Esophagus muscularis mucosa (tissue), 4 donors: Measurements from ENCODE around the gene RYR2.

ENCODE experiments used
- EP300 ChIP-seq: sonication (generic); formaldehyde crosslinking; IDR thresholded peaks from one replicate; pipeline ENCODE4 v1.6.1; 2017; ENCODE audit warnings: antibody characterized with exemption
- POLR2A ChIP-seq: fragments of 450-650 bp; IDR thresholded peaks from one replicate; pipeline ENCODE4 v1.6.1; 2017; ENCODE audit warnings: antibody characterized with exemption, moderate library complexity, mild to moderate bottlenecking, low read depth
- POLR2AphosphoS5 ChIP-seq, 2 donors: sonication (generic); formaldehyde crosslinking; IDR thresholded peaks; one replicate each; pipeline ENCODE4 v1.6.1; 2017; ENCODE audit warnings: antibody characterized with exemption in 2 of 2
- TF ChIP-seq, protein P1 (sequence below), 3 experiments: fragments of 200-600 bp in 2 of 3; fragments of 450-650 bp in 1 of 3; sonication (generic) in 2 of 3; IDR thresholded peaks; one replicate each; pipeline ENCODE4 v1.5.1; 2017 to 2019; ENCODE audit warnings: antibody characterized with exemption in 3 of 3, mild to moderate bottlenecking in 2 of 3, moderate library complexity in 1 of 3

- no peak for TF ChIP-seq EP300
- TF ChIP-seq, protein P1, sequence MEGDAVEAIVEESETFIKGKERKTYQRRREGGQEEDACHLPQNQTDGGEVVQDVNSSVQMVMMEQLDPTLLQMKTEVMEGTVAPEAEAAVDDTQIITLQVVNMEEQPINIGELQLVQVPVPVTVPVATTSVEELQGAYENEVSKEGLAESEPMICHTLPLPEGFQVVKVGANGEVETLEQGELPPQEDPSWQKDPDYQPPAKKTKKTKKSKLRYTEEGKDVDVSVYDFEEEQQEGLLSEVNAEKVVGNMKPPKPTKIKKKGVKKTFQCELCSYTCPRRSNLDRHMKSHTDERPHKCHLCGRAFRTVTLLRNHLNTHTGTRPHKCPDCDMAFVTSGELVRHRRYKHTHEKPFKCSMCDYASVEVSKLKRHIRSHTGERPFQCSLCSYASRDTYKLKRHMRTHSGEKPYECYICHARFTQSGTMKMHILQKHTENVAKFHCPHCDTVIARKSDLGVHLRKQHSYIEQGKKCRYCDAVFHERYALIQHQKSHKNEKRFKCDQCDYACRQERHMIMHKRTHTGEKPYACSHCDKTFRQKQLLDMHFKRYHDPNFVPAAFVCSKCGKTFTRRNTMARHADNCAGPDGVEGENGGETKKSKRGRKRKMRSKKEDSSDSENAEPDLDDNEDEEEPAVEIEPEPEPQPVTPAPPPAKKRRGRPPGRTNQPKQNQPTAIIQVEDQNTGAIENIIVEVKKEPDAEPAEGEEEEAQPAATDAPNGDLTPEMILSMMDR (IDR thresholded peaks at IDR 0.05) = no peak
- no peak for TF ChIP-seq POLR2AphosphoS5 (IDR thresholded peaks at IDR 0.05)
- no peak for TF ChIP-seq POLR2A
Measured at GRCh38 chr1:237834048-237834447, 792.1 kb downstream of the RYR2 start.
